Upper lobe of left lung (tissue), 4 donors: Measurements from ENCODE around the gene AFF1.

ENCODE experiments used
- CTCF ChIP-seq, 6 experiments: fragments of 450-650 bp in 4 of 6; fragments of 200-600 bp in 2 of 6; sonication (generic) in 2 of 6; IDR thresholded peaks; one replicate each; pipeline ENCODE4 v1.5.1; 2016 to 2019; ENCODE audit warnings: antibody characterized with exemption in 6 of 6
- EP300 ChIP-seq, 4 donors: sonication (generic); formaldehyde crosslinking; IDR thresholded peaks; one replicate each; pipeline ENCODE4 v1.5.1; 2017; ENCODE audit warnings: antibody characterized with exemption in 4 of 4, control low read depth in 2 of 4
- POLR2A ChIP-seq, 4 donors: fragments of 450-650 bp; IDR thresholded peaks; one replicate each; pipeline ENCODE4 v1.5.1; 2016 to 2017; ENCODE audit warnings: antibody characterized with exemption in 4 of 4, mild to moderate bottlenecking in 2 of 4

DNA sequence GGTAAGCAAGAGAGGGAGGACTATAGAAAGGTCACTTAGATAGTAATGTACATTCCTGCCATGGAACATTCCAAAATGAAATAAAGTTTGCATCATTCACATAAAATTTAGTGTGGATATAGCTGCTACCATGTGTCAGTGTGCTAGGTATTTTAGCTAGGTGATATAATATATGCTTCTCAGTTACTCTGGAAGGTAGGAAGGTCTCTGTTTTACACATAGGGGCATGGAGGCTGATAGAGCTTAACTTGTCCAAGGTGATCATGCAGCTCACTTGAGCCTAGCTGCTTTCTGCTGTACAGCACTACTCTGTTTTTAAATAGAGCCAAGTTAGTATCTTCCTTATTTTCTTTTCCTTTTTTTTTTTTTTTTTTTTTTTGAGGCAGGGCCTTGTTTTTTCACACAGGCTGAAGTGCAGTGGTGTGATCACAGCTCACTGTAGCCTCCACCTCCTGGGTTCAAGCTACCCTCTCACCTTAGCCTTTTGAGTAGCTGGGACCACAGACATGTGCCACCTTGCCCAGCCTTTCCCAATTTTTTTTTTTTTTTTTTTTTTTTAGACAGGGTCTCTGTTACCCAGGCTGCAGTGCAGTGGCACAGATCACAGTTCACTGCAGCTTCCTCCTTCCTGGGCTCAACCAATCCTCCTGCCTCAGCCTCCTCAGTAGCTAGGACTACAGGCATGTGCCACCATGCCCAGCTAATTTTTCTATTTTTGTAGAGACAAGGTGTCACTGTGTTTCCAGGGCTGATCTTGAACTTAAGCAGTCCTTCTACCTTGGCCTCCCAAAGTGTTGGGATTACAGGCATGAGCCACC lies 10.4 kb downstream of the AFF1 start:
- TF ChIP-seq POLR2A (IDR thresholded peaks at IDR 0.05): no peak
- TF ChIP-seq CTCF (IDR thresholded peaks at IDR 0.05): no peak
- no peak for TF ChIP-seq EP300 (IDR thresholded peaks at IDR 0.05)
